Ovary (tissue), 9 donors: ENCODE results near the gene HSPB1. TPM values are rescaled to one million over a fixed set of nuclear protein-coding genes. Genes with fewer than 3 reads are reported as not detected.

Experiments
- DNase-seq, 5 donors: peaks; one replicate each; pipeline ENCODE4 v3.0.0-alpha.2; 2019 to 2020
- H3K27ac ChIP-seq, 2 donors: fragments of 200-600 bp; one replicate each; pipeline versions ENCODE4 v1.5.1 to v1.8.0; 2019 to 2022
- H3K27me3 ChIP-seq: fragments of 200-600 bp; one replicate; pipeline ENCODE4 v1.8.0; 2022
- H3K36me3 ChIP-seq: fragments of 200-600 bp; sonication (generic); one replicate; pipeline ENCODE4 v1.5.1; 2019
- H3K4me1 ChIP-seq: one replicate; pipeline ENCODE4 v1.8.1; 2013; ENCODE audit warnings: mild to moderate bottlenecking, moderate library complexity; ENCODE audit not compliant: insufficient read depth
- H3K4me3 ChIP-seq: fragments of 200-600 bp; sonication (generic); one replicate; pipeline ENCODE4 v1.5.1; 2017
- H3K9me3 ChIP-seq, 2 donors: fragments of 200-600 bp in 1 of 2; sonication (generic) in 1 of 2; one replicate each; pipeline versions ENCODE4 v1.5.1 to v1.8.1; 2013 to 2019; ENCODE audit warnings: mild to moderate bottlenecking in 1 of 2, moderate library complexity in 1 of 2
- CTCF ChIP-seq, 3 donors: fragments of 450-650 bp in 2 of 3; fragments of 200-600 bp in 1 of 3; IDR thresholded peaks; one replicate each; pipeline versions ENCODE4 v1.5.1 to v1.8.0; 2016 to 2022; ENCODE audit warnings: antibody characterized with exemption in 3 of 3, mild to moderate bottlenecking in 1 of 3
- EP300 ChIP-seq: sonication (generic); formaldehyde crosslinking; IDR thresholded peaks from one replicate; pipeline ENCODE4 v1.6.1; 2017; ENCODE audit warnings: antibody characterized with exemption
- POLR2A ChIP-seq: fragments of 450-650 bp; IDR thresholded peaks from one replicate; pipeline ENCODE4 v1.6.1; 2017; ENCODE audit warnings: antibody characterized with exemption, mild to moderate bottlenecking, moderate library complexity
- WGBS, 3 donors: extraction: QIAGEN DNeasy Blood & Tissue Kit in 1 of 3; methylation state at CpG; one replicate each; pipeline versions ENCODE4 v1.1.5 to v1.1.7; 2013 to 2017; 5-methylcytosine and 5-hydroxymethylcytosine counted together
- intact Hi-C, 4 donors: fragments of 100-400 bp; cut with DNase I; formaldehyde crosslinking; loops; one replicate each; pipeline versions ENCODE4 v1.11.0 to v1.15.1; 2022 to 2023
- polyA plus RNA-seq, 2 donors: library from polyadenylated mRNA; stranded (reverse); fragments of 200-250 nt in 1 of 2; fragments of 350-450 nt in 1 of 2; fragmentation: Illumina TruSeq in 1 of 2; extraction: RNeasy Lipid Tissue Mini Kit (QIAGEN cat#74804) in 1 of 2; gene quantifications; one replicate each; pipeline ENCODE4 v1.2.3, GENCODE V29; 2013 to 2014
- total RNA-seq, 7 donors: library from RNA; depleted of rRNA in 2 of 7; stranded (reverse); fragments of >200 nt in 2 of 7; fragmentation: NEBNext Ultra II Directional in 3 of 7; extraction: Animal tissue kit (Norgen Biotek cat#: 25700) in 3 of 7; gene quantifications; one replicate each; pipeline versions ENCODE4 v1.1.0 to v1.2.4, GENCODE V29; 2016 to 2023
- donor health status: DM: no; HTN: no; CAD: no; lungs with moderate emphysema.
- donor health status: DM: no; HTN: no; CAD: no.
- donor health status: Bipolar disorder and iron deficiency.
- donor health status: DM: yes; HTN: yes; CAD: no.
- donor health status: DM: no; HTN: no; CAD: no.
- donor health status: DM: yes; HTN: yes; CAD: no.

HSPB1 gene
- total and polyA plus RNA-seq, 9 donors: 5.7 to 913 (median 430) TPM

DNA sequence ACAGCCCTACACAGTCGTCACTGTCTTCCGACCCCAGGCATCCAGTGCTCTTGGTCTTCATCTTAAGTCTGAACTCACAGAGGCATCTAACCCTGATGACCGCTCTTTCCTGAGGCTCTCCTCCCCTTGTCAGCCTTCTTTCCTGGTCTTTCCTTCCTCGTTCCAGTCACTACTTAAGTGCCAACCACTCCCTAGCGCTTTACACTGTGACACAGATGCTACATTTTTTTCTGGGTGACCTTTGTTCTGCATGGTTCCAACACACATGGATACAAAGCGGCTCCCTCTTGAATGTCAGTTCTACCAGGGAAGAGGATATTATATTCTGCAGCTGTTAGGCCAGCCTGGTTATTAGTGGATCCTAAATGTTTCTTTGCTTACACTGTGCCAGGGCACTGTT is 43.6 kb downstream of the HSPB1 start:
- H3K4me1 ChIP-seq: peaks cover 6% of the 10 kb centered on the region
- intact Hi-C loops: no loop called here
- 89 to 91% (median 91%) methylated on average over 6 of the region's 6 CpGs for WGBS, 3 donors
- no peak for DNase-seq
- no peaks in the 10 kb centered on the region for H3K27me3 ChIP-seq
- no peak for TF ChIP-seq POLR2A
- TF ChIP-seq CTCF (IDR thresholded peaks at IDR 0.05): no peak
- TF ChIP-seq EP300: no peak
- no peaks in the 10 kb centered on the region for H3K9me3 ChIP-seq
- H3K36me3 ChIP-seq: no peaks in the 10 kb centered on the region
- no peak overlapping the region for H3K4me3 ChIP-seq
- H3K27ac ChIP-seq: no peak overlapping the region

- WGBS, 3 donors: 78 to 79% (median 79%) methylated on average over 8 of the region's 8 CpGs
- peaks cover 5% of the 10 kb centered on the region for H3K4me1 ChIP-seq
- no peak overlapping the region for H3K4me3 ChIP-seq
- intact Hi-C loops: no loop called here
- DNase-seq: no peak
- TF ChIP-seq POLR2A: no peak
- no peak for TF ChIP-seq EP300
- TF ChIP-seq CTCF (IDR thresholded peaks at IDR 0.05): no peak
- no peaks in the 10 kb centered on the region for H3K27me3 ChIP-seq
- H3K9me3 ChIP-seq: no peaks in the 10 kb centered on the region
- no peak overlapping the region for H3K27ac ChIP-seq
- no peaks in the 10 kb centered on the region for H3K36me3 ChIP-seq
Observed at GRCh38 chr7:76346778-76347177, 44.3 kb downstream of the HSPB1 start.

- H3K9me3 ChIP-seq: no peaks in the 10 kb centered on the region
- no peak overlapping the region for H3K27ac ChIP-seq
- no peak for DNase-seq
- intact Hi-C loops: no loop called here
- no peaks in the 10 kb centered on the region for H3K27me3 ChIP-seq
- H3K36me3 ChIP-seq: no peaks in the 10 kb centered on the region
- H3K4me1 ChIP-seq: peaks cover 5% of the 10 kb centered on the region
- WGBS, 3 donors: 52 to 67% (median 58%) methylated on average over 5 of the region's 5 CpGs
- H3K4me3 ChIP-seq: no peak overlapping the region
- TF ChIP-seq CTCF (IDR thresholded peaks at IDR 0.05) (no peak), POLR2A (no peak), EP300 (no peak)
Observed at GRCh38 chr7:76347710-76348109, 45.2 kb downstream of the HSPB1 start.

- H3K4me3 ChIP-seq: no peak overlapping the region
- intact Hi-C loops: no loop called here
- WGBS, 3 donors: 83% methylated on average over 8 of the region's 8 CpGs
- H3K27me3 ChIP-seq: no peaks in the 10 kb centered on the region
- H3K36me3 ChIP-seq: no peaks in the 10 kb centered on the region
- no peak for DNase-seq
- no peaks in the 10 kb centered on the region for H3K9me3 ChIP-seq
- peaks cover 6% of the 10 kb centered on the region for H3K4me1 ChIP-seq
- H3K27ac ChIP-seq: no peak overlapping the region
- TF ChIP-seq POLR2A: no peak
- TF ChIP-seq CTCF (IDR thresholded peaks at IDR 0.05): no peak
- TF ChIP-seq EP300: no peak
Observed at GRCh38 chr7:76349313-76349885, 46.9 kb downstream of the HSPB1 start.
